ENCODE data around the gene LRMDA.

DNA sequence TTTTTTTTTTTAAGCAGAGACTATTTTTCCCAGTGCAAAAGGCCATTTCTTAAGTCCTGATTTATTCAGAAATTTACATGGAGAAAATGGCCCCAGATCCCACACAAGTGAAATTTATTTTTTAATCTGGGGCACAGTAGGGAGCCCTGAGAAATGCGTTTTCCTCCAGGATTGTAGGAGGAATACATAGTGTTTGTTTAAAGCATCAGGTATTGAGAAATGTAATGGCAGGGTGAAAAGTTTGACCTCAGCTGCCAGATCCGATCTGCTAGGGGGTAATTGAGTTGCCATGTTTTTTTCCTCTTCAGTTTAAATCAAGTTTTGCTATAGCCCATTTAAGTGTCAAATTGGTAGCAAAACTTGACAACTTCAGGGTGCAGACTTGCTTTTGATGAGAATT lies 110.0 kb downstream of the LRMDA start:
- no peak for TF ChIP-seq POLR2A (IDR thresholded peaks at IDR 0.05)
- TF ChIP-seq, protein P1, sequence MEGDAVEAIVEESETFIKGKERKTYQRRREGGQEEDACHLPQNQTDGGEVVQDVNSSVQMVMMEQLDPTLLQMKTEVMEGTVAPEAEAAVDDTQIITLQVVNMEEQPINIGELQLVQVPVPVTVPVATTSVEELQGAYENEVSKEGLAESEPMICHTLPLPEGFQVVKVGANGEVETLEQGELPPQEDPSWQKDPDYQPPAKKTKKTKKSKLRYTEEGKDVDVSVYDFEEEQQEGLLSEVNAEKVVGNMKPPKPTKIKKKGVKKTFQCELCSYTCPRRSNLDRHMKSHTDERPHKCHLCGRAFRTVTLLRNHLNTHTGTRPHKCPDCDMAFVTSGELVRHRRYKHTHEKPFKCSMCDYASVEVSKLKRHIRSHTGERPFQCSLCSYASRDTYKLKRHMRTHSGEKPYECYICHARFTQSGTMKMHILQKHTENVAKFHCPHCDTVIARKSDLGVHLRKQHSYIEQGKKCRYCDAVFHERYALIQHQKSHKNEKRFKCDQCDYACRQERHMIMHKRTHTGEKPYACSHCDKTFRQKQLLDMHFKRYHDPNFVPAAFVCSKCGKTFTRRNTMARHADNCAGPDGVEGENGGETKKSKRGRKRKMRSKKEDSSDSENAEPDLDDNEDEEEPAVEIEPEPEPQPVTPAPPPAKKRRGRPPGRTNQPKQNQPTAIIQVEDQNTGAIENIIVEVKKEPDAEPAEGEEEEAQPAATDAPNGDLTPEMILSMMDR (IDR thresholded peaks at IDR 0.05): no peak
